ENCODE data around the gene LARGE1. TPM values are rescaled to one million over a fixed set of nuclear protein-coding genes. Genes with fewer than 3 reads are reported as not detected.
"Not testable (repeated sequence)": the region's sequence is repeated elsewhere in the genome, so short reads cannot be mapped to it uniquely, and the experiment has no call there.

The LARGE1 gene
- total RNA-seq, 4 donors from 2014 or later, result 18.7 to 82.1 (median 39.2) TPM

DNA sequence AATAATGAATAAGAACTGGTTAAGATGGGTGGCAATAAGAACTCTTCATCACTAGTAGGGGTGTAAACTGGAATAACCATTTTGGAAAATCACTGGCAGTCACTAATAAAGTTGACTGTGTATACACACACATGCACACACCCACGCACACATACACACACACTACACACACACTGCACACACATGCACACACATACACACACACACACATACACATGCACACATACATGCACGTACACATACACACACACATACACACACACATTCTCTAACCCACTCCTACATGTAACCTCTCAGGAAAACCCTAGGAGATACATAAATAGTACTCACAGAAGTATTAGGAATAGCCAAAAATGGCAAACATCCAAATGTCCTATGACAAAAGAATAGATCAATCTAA lies 455.6 kb downstream of the LARGE1 start:
- peaks cover 0 to 6% of the 10 kb centered on the region in 2 donors for H3K9me3 ChIP-seq
- no peaks in the 10 kb centered on the region for H3K36me3 ChIP-seq
- H3K27me3 ChIP-seq, result no peaks in the 10 kb centered on the region
- no peak overlapping the region for H3K4me3 ChIP-seq
- TF ChIP-seq, protein P1, sequence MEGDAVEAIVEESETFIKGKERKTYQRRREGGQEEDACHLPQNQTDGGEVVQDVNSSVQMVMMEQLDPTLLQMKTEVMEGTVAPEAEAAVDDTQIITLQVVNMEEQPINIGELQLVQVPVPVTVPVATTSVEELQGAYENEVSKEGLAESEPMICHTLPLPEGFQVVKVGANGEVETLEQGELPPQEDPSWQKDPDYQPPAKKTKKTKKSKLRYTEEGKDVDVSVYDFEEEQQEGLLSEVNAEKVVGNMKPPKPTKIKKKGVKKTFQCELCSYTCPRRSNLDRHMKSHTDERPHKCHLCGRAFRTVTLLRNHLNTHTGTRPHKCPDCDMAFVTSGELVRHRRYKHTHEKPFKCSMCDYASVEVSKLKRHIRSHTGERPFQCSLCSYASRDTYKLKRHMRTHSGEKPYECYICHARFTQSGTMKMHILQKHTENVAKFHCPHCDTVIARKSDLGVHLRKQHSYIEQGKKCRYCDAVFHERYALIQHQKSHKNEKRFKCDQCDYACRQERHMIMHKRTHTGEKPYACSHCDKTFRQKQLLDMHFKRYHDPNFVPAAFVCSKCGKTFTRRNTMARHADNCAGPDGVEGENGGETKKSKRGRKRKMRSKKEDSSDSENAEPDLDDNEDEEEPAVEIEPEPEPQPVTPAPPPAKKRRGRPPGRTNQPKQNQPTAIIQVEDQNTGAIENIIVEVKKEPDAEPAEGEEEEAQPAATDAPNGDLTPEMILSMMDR (IDR thresholded peaks at IDR 0.05), result no peak
- no peak for TF ChIP-seq POLR2A (IDR thresholded peaks at IDR 0.05)
- intact Hi-C loops (cut with DNase I; ENCODE audit: low total_unique reads), result no loop called here
- no peaks in the 10 kb centered on the region for H3K4me1 ChIP-seq
- no peak overlapping the region for H3K27ac ChIP-seq
- no peak for DNase-seq

DNA sequence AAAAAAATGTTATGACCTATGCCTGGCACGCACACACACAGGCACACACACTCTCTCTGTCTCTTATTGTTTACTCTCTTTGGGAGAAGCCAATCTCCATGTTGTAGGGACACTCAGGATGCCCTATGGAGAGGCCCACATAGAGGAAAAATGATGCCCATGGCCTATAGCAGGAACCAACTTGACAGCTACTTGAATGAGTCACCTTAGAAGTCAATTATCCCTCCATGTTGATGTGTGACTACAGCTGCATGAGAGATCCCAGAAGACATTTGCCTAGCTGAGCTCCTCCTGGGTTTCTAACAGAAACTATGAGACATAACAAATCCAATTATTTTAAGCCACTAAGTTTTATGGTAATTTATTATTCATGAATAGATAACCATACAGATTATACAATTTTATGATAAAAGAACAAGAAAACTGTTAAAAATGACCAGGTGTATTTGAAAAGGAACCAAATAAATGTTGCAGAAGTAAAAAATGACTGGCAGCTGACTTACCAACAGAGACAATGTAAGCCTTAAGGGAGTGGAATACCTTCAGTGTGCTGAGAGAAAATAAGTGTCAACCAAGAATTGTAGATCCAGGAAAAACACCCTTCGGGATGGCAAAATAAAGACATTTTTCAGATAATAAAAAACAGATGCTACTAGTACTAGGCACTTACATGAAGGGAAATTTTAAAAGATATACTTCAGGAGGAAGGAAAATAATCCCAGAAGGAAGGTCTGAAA lies 458.4 kb downstream of the LARGE1 start:
- Histone ChIP-seq H3K4me3 (no peak overlapping the region), H3K27me3 (no peaks in the 10 kb centered on the region), H3K9me3 (peaks cover 0 to 6% of the 10 kb centered on the region in 2 donors), H3K27ac (no peak overlapping the region), H3K36me3 (no peaks in the 10 kb centered on the region), H3K4me1 (no peaks in the 10 kb centered on the region)
- DNase-seq, result no peak
- intact Hi-C loops (cut with DNase I; ENCODE audit: low total_unique reads), result no loop called here
- TF ChIP-seq POLR2A (IDR thresholded peaks at IDR 0.05), result no peak

DNA sequence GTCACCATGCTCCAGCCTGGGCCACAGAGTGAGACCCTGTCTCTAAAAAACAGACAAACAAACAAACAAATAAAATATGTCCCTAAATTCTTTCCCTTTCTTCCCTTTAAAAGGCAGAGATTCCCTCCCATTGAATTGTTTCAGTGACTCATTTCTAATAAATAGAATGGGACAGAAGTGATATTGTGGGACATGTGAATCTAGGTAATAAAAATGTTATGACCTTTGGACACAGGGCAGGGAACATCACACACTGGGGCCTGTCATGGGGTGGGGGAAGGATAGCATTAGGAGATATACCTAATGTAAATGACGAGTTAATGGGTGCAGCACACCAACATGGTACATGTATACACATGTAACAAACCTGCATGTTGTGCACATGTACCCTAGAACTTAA lies 459.0 kb downstream of the LARGE1 start:
- H3K9me3 ChIP-seq; H3K36me3 ChIP-seq; DNase-seq; H3K27me3 ChIP-seq; H3K4me1 ChIP-seq; H3K4me3 ChIP-seq; H3K27ac ChIP-seq; intact Hi-C loops (cut with DNase I; ENCODE audit: low total_unique reads): not testable (repeated sequence)

DNA sequence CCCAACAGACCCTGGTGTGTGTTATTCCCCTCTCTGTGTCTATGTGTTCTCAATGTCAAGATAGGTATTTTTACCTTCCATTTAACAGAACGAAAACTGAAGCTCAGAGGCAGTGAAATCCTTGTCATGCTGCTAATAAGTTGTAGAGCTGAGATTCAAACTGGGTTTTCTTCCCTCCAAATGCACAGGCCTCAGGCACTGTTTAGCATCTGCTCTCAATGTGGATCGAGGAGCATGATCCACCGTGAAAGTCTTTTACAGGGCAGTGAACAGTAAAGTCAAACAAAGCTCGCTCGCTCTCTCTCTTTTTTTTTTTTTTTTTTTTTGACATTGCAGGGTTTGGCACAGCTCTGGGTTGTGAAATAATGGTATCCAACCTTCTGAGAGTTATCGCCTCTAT lies 461.1 kb downstream of the LARGE1 start:
- DNase-seq, result no peak
- TF ChIP-seq, protein P1 (IDR thresholded peaks at IDR 0.05), result no peak
- no peak for TF ChIP-seq POLR2A (IDR thresholded peaks at IDR 0.05)
- no peaks in the 10 kb centered on the region for H3K36me3 ChIP-seq
- no peaks in the 10 kb centered on the region for H3K27me3 ChIP-seq
- H3K9me3 ChIP-seq, result peaks cover 0 to 6% of the 10 kb centered on the region in 2 donors
- H3K4me3 ChIP-seq, result no peak overlapping the region
- H3K4me1 ChIP-seq, result no peaks in the 10 kb centered on the region
- no peak overlapping the region for H3K27ac ChIP-seq
- intact Hi-C loops (cut with DNase I; ENCODE audit: low total_unique reads), result no loop called here

DNA sequence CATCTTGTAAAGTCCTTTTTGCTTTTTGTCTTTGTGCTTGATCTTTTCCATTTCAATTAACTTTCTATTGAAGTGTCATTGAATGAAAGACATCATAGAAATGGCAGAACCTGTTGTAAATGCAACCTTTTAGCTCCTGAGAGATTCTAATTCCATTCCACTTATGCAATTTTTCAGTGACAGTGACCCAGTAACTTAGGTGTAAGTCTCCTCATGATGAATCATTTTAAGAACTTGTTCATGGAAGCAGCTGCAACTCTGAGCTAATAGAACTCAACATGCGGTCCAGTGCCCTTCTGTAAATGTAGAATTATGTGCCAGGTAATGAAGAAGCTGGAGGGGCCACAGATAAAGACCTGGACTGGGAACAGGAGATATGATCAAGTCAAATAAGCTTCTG lies 463.8 kb downstream of the LARGE1 start:
- DNase-seq, result no peak
- no peak overlapping the region for H3K27ac ChIP-seq
- TF ChIP-seq, protein P1 (IDR thresholded peaks at IDR 0.05), result no peak
- no peak for TF ChIP-seq POLR2A (IDR thresholded peaks at IDR 0.05)
- H3K4me3 ChIP-seq, result no peak overlapping the region
- H3K4me1 ChIP-seq, result no peaks in the 10 kb centered on the region
- intact Hi-C loops (cut with DNase I; ENCODE audit: low total_unique reads), result no loop called here
- no peaks in the 10 kb centered on the region for H3K9me3 ChIP-seq
- no peaks in the 10 kb centered on the region for H3K27me3 ChIP-seq
- H3K36me3 ChIP-seq, result no peaks in the 10 kb centered on the region

DNA sequence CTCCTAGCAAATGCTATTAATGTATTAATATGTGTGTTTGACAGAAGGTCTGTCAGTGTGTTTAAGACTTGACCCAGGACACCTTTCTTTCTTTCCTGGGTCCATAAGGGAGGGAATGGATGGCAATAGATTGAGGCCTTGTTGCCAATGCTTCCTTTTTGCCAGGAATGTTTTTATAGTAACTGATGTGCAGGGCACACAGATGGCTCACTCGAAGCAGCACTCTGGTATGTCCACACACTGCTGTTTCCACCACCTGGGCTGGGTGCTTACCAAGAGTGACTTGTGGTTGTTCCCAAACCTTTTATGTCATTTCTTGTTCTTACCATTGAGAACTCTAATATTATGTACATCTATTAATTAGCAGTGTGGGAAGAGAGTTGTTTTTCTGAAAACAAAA lies 465.2 kb downstream of the LARGE1 start:
- Histone ChIP-seq H3K4me1 (no peaks in the 10 kb centered on the region), H3K27me3 (no peaks in the 10 kb centered on the region), H3K4me3 (no peak overlapping the region), H3K9me3 (no peaks in the 10 kb centered on the region), H3K36me3 (no peaks in the 10 kb centered on the region), H3K27ac (no peak overlapping the region)
- intact Hi-C loops (cut with DNase I; ENCODE audit: low total_unique reads), result no loop called here
- TF ChIP-seq POLR2A (IDR thresholded peaks at IDR 0.05), result no peak
- TF ChIP-seq, protein P1 (IDR thresholded peaks at IDR 0.05), result no peak
- no peak for DNase-seq

Data from uterus (tissue), 4 donors.